ENCODE measurements around the gene MZT2B.
"Not testable (repeated sequence)": the region's sequence is repeated elsewhere in the genome, so short reads cannot be mapped to it uniquely, and the experiment has no call there.

The MZT2B gene

GRCh38 chr2:130152816-130153595 lies 29.1 kb upstream of the MZT2B start:
- DNase-seq = no peak

GRCh38 chr2:130153721-130154422 lies 28.2 kb upstream of the MZT2B start:
- DNase-seq = not testable (repeated sequence)

GRCh38 chr2:130154423-130154770 lies 27.7 kb upstream of the MZT2B start:
- DNase-seq = not testable (repeated sequence)

- no peak for DNase-seq
Observed at GRCh38 chr2:130154773-130155765, 27.0 kb upstream of the MZT2B start.

- peak; percentile 85 for DNase-seq
Observed at GRCh38 chr2:130155956-130156623, 26.0 kb upstream of the MZT2B start.

- no peak for DNase-seq
Observed at GRCh38 chr2:130156624-130157004, 25.4 kb upstream of the MZT2B start.

- DNase-seq = not testable (repeated sequence)
Observed at GRCh38 chr2:130157354-130157753, 24.7 kb upstream of the MZT2B start.

GRCh38 chr2:130157825-130158514 lies 24.1 kb upstream of the MZT2B start:
- not testable (repeated sequence) for DNase-seq

GRCh38 chr2:130158631-130159030 lies 23.4 kb upstream of the MZT2B start:
- no peak for DNase-seq

- DNase-seq = not testable (repeated sequence)
Observed at GRCh38 chr2:130159376-130159775, 22.7 kb upstream of the MZT2B start.

- no peak for DNase-seq
Observed at GRCh38 chr2:130160131-130160530, 21.9 kb upstream of the MZT2B start.

GRCh38 chr2:130160838-130161705 lies 21.0 kb upstream of the MZT2B start:
- DNase-seq = not testable (repeated sequence)

GRCh38 chr2:130162486-130162885 lies 19.6 kb upstream of the MZT2B start:
- not testable (repeated sequence) for DNase-seq

- no peak for DNase-seq
Observed at GRCh38 chr2:130162968-130163367, 19.1 kb upstream of the MZT2B start.

GRCh38 chr2:130165293-130166016 lies 16.6 kb upstream of the MZT2B start:
- DNase-seq = no peak

GRCh38 chr2:130166611-130167010 lies 15.5 kb upstream of the MZT2B start:
- not testable (repeated sequence) for DNase-seq

- DNase-seq = not testable (repeated sequence)
Observed at GRCh38 chr2:130169163-130169562, 12.9 kb upstream of the MZT2B start.

GRCh38 chr2:130169896-130170295 lies 12.2 kb upstream of the MZT2B start:
- no peak for DNase-seq

GRCh38 chr2:130174866-130175265 lies 7.2 kb upstream of the MZT2B start:
- not testable (repeated sequence) for DNase-seq

Measured in NCI-H1105 (cell line).